ENCODE results near the gene PRAME.
"Not testable (repeated sequence)": the region's sequence is repeated elsewhere in the genome, so short reads cannot be mapped to it uniquely, and the experiment has no call there.

- not testable (repeated sequence) for TF ChIP-seq CTCF (IDR thresholded peaks at IDR 0.05); REST (IDR thresholded peaks at IDR 0.05; ENCODE audit: insufficient read depth in 1 of 2, low read depth in 2 of 2, low read length in 1 of 2); TCF7L2 (IDR thresholded peaks at IDR 0.05; ENCODE audit: low read depth, low read length); SIN3A (IDR thresholded peaks at IDR 0.05; ENCODE audit: borderline replicate concordance, insufficient read depth, low read depth, low read length); POLR2AphosphoS5 (IDR thresholded peaks at IDR 0.05; ENCODE audit: low read depth, low read length)
Observed at GRCh38 chr22:22581524-22581923, 22.5 kb upstream of the PRAME start.

Data from Panc1 (cell line).